Esophagus squamous epithelium (tissue), 5 donors: Measurements from ENCODE around the gene TCOF1. TPM values are rescaled to one million over a fixed set of nuclear protein-coding genes. Genes with fewer than 3 reads are reported as not detected.

ENCODE experiments used
- DNase-seq: peaks from one replicate; lab custom pipeline; 2025; lab: John Stamatoyannopoulos, UW
- H3K27ac ChIP-seq, 4 donors: fragments of 200-600 bp; sonication (generic); one replicate each; pipeline ENCODE4 v1.5.1; 2016 to 2019; ENCODE audit warnings: mild to moderate bottlenecking in 1 of 4
- H3K27me3 ChIP-seq, 4 donors: fragments of 200-600 bp; sonication (generic); 1 replicate in 3 of 4; 2 replicates in 1 of 4; pipeline versions ENCODE4 v1.5.1 to v1.6.0; 2017 to 2021; ENCODE audit warnings: antibody characterized with exemption in 1 of 4
- H3K36me3 ChIP-seq, 3 donors: fragments of 200-600 bp; sonication (generic); one replicate each; pipeline ENCODE4 v1.5.1; 2016 to 2019
- H3K4me1 ChIP-seq, 3 donors: fragments of 200-600 bp; sonication (generic); one replicate each; pipeline ENCODE4 v1.5.1; 2017 to 2019
- H3K4me3 ChIP-seq, 4 donors: fragments of 200-600 bp; sonication (generic); 1 replicate in 3 of 4; 2 replicates in 1 of 4; pipeline ENCODE4 v1.5.1; 2016 to 2019; ENCODE audit warnings: mild to moderate bottlenecking in 2 of 4, moderate library complexity in 1 of 4
- H3K9me3 ChIP-seq, 3 donors: fragments of 200-600 bp; sonication (generic); one replicate each; pipeline ENCODE4 v1.5.1; 2016 to 2019
- CTCF ChIP-seq, 6 experiments: fragments of 450-650 bp in 4 of 6; fragments of 200-600 bp in 2 of 6; sonication (generic) in 2 of 6; IDR thresholded peaks; one replicate each; pipeline ENCODE4 v1.5.1; 2016 to 2019; ENCODE audit warnings: antibody characterized with exemption in 6 of 6, mild to moderate bottlenecking in 4 of 6, moderate library complexity in 4 of 6
- POLR2A ChIP-seq, 4 donors: fragments of 450-650 bp; IDR thresholded peaks; one replicate each; pipeline ENCODE4 v1.6.1; 2017; ENCODE audit warnings: antibody characterized with exemption in 4 of 4, mild to moderate bottlenecking in 4 of 4, moderate library complexity in 3 of 4
- WGBS, 2 donors: methylation state at CpG; one replicate each; pipeline ENCODE4 v1.1.5; 2018; 5-methylcytosine and 5-hydroxymethylcytosine counted together
- intact Hi-C: fragments of 100-400 bp; cut with DNase I; formaldehyde crosslinking; loops from one replicate; pipeline ENCODE4 v1.15.0; 2022
- total RNA-seq, 4 donors: library from RNA; depleted of rRNA; stranded (reverse); fragments of >200 nt; gene quantifications; one replicate each; pipeline ENCODE4 v1.1.0, GENCODE V29; 2016
- donor health status: DM: yes; HTN: yes; CAD: no.

TCOF1 gene
- 10 to 100 TPM; 18.2 to 41.4 (median 24.8) TPM for total RNA-seq

GRCh38 chr5:150357326-150358260 lies at the start of gene TCOF1:
TSS of gene TCOF1 (plus strand) at chr5:150357697. CDS start at chr5:150357747, 50 bp downstream.
- 0 to 1% methylated on average over 12 to 51 of the region's 90 CpGs for whole genome bisulfite sequencing, 2 donors
- peak; percentile 91 for DNase-seq
- intact Hi-C loops, result loop anchor here (10.0 kb wide), 1 partner anchor 83 kb away; no protein-coding TSS in a partner anchor

GRCh38 chr5:150309101-150309885 lies 48.2 kb upstream of the TCOF1 start:
- TF ChIP-seq POLR2A (IDR thresholded peaks at IDR 0.05) (no peak), CTCF (IDR thresholded peaks at IDR 0.05) (no peak)
- 76% methylated on average over 6 to 7 of the region's 7 CpGs for WGBS, 2 donors
- Histone ChIP-seq H3K4me3 (no peak overlapping the region), H3K9me3 (no peaks in the 10 kb centered on the region), H3K27ac (no peak overlapping the region), H3K36me3 (no peaks in the 10 kb centered on the region), H3K4me1 (peaks cover 0 to 3% (median 0%) of the 10 kb centered on the region in 3 donors), H3K27me3 (peaks cover 0 to 3% (median 0%) of the 10 kb centered on the region in 4 donors)
- no peak for DNase-seq
- intact Hi-C loops, result no loop called here

More at GRCh38 chr5:150357326-150358260, at the start of gene TCOF1:
- no peaks in the 10 kb centered on the region for H3K9me3 ChIP-seq
- peak within 1 kb of the TSS; percentile 64 to 83 (median 75) for H3K27ac ChIP-seq
- H3K36me3 ChIP-seq, result peaks cover 0 to 29% (median 5%) of the 10 kb centered on the region in 3 donors
- TF ChIP-seq POLR2A (IDR thresholded peaks at IDR 0.05), result peak in 1 of 4 donors; percentile 42
- TF ChIP-seq CTCF (IDR thresholded peaks at IDR 0.05), result no peak
- H3K27me3 ChIP-seq, result no peaks in the 10 kb centered on the region
- H3K4me1 ChIP-seq, result peaks cover 12 to 27% (median 15%) of the 10 kb centered on the region in 3 donors
- H3K4me3 ChIP-seq, result peak within 1 kb of the TSS; percentile 62 to 83 (median 74)

GRCh38 chr5:150309886-150310239 lies 47.6 kb upstream of the TCOF1 start:
- DNase-seq, result no peak
- H3K4me3 ChIP-seq, result no peak overlapping the region
- no peaks in the 10 kb centered on the region for H3K27me3 ChIP-seq
- H3K4me1 ChIP-seq, result no peaks in the 10 kb centered on the region
- H3K27ac ChIP-seq, result no peak overlapping the region
- intact Hi-C loops, result no loop called here
- WGBS, 2 donors, result 75 to 91% methylated on average over 1 of the region's 1 CpG
- no peaks in the 10 kb centered on the region for H3K36me3 ChIP-seq
- TF ChIP-seq POLR2A (IDR thresholded peaks at IDR 0.05), result no peak
- no peaks in the 10 kb centered on the region for H3K9me3 ChIP-seq

GRCh38 chr5:150310246-150310645 lies 47.3 kb upstream of the TCOF1 start:
- WGBS, 2 donors, result 83 to 84% methylated on average over 5 of the region's 5 CpGs
- Histone ChIP-seq H3K4me1 (no peaks in the 10 kb centered on the region), H3K27me3 (no peaks in the 10 kb centered on the region), H3K4me3 (no peak overlapping the region), H3K36me3 (no peaks in the 10 kb centered on the region), H3K27ac (no peak overlapping the region), H3K9me3 (no peaks in the 10 kb centered on the region)
- intact Hi-C loops, result no loop called here
- no peak for DNase-seq
- TF ChIP-seq POLR2A (IDR thresholded peaks at IDR 0.05), result no peak
- TF ChIP-seq CTCF (IDR thresholded peaks at IDR 0.05), result no peak

GRCh38 chr5:150311015-150311692 lies 46.3 kb upstream of the TCOF1 start:
- intact Hi-C loops, result no loop called here
- Histone ChIP-seq H3K9me3 (no peaks in the 10 kb centered on the region), H3K27me3 (no peaks in the 10 kb centered on the region), H3K36me3 (no peaks in the 10 kb centered on the region), H3K4me3 (no peak overlapping the region), H3K4me1 (no peaks in the 10 kb centered on the region), H3K27ac (no peak overlapping the region)
- TF ChIP-seq CTCF (IDR thresholded peaks at IDR 0.05) (no peak), POLR2A (IDR thresholded peaks at IDR 0.05) (no peak)
- no peak for DNase-seq
- 74 to 76% methylated on average over 5 to 6 of the region's 7 CpGs for WGBS, 2 donors
